Nephron progenitor cell (in vitro differentiated cells): ENCODE measurements around the gene FAM20A.
A peak's percentile ranks its signal among the peaks of the same experiment; 100 is the strongest.

Experiments used
- DNase-seq: peaks from one replicate; pipeline ENCODE4 v3.0.0; 2021
- H3K27ac Mint-ChIP-seq: 2 replicates; pipeline ENCODE4 v1.8.0; 2021; ENCODE audit warnings: mild to moderate bottlenecking, moderate library complexity, mixed read lengths
- H3K27me3 Mint-ChIP-seq: 2 replicates; pipeline ENCODE4 v1.8.0; 2021; ENCODE audit warnings: mild to moderate bottlenecking, low read depth, mixed read lengths; ENCODE audit not compliant: poor library complexity
- H3K36me3 Mint-ChIP-seq: 2 replicates; pipeline ENCODE4 v1.8.0; 2021; ENCODE audit warnings: low read depth, mixed read lengths
- H3K4me1 Mint-ChIP-seq: 2 replicates; pipeline ENCODE4 v1.8.0; 2021; ENCODE audit warnings: mixed read lengths
- H3K4me3 Mint-ChIP-seq: 2 replicates; pipeline ENCODE4 v1.8.0; 2021; ENCODE audit warnings: mild to moderate bottlenecking, moderate library complexity, mixed read lengths
- H3K9me3 Mint-ChIP-seq: 2 replicates; pipeline ENCODE4 v1.8.0; 2021; ENCODE audit warnings: mild to moderate bottlenecking, moderate library complexity, mixed read lengths
- TF ChIP-seq, protein P1 (sequence below): fragments of 200-600 bp; sonication (generic); IDR thresholded peaks from 2 replicates; pipeline ENCODE4 v1.5.0; 2021; ENCODE audit warnings: antibody characterized with exemption

The FAM20A gene

GRCh38 chr17:68540981-68541380 lies 60.2 kb downstream of the FAM20A start:
- no peak for DNase-seq
- Mint-ChIP-seq H3K36me3 (peaks cover 42% of the 10 kb centered on the region), H3K4me1 (no peaks in the 10 kb centered on the region), H3K9me3 (no peaks in the 10 kb centered on the region), H3K27me3 (no peaks in the 10 kb centered on the region), H3K27ac (no peak overlapping the region), H3K4me3 (no peak overlapping the region)
- TF ChIP-seq, protein P1, sequence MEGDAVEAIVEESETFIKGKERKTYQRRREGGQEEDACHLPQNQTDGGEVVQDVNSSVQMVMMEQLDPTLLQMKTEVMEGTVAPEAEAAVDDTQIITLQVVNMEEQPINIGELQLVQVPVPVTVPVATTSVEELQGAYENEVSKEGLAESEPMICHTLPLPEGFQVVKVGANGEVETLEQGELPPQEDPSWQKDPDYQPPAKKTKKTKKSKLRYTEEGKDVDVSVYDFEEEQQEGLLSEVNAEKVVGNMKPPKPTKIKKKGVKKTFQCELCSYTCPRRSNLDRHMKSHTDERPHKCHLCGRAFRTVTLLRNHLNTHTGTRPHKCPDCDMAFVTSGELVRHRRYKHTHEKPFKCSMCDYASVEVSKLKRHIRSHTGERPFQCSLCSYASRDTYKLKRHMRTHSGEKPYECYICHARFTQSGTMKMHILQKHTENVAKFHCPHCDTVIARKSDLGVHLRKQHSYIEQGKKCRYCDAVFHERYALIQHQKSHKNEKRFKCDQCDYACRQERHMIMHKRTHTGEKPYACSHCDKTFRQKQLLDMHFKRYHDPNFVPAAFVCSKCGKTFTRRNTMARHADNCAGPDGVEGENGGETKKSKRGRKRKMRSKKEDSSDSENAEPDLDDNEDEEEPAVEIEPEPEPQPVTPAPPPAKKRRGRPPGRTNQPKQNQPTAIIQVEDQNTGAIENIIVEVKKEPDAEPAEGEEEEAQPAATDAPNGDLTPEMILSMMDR: no peak

- no peak overlapping the region for H3K4me3 Mint-ChIP-seq
Observed at GRCh38 chr17:68539548-68540467, 61.4 kb downstream of the FAM20A start.

DNA sequence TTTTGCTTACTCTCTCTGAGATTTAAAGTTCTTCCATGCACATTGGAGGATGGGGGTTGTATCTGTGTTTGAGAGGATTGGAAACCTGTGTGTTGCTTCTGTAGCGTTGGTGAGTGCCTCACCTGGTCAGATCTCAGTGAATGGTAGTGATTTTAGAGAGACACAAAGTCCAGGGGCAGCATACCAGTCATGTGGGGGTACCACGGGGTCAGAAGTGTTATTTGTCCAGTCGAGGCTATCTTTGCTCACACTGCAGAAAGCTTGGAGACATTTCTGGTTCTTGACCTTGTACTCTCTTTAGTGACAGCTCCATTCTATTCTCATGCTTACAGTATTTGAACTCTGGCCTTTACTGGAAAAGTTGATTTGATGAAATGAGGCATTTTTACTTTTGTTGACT lies 65.2 kb downstream of the FAM20A start:
- peak overlapping the region; percentile 11 for H3K27ac Mint-ChIP-seq
- no peaks in the 10 kb centered on the region for H3K4me1 Mint-ChIP-seq
- H3K36me3 Mint-ChIP-seq: peaks cover 62% of the 10 kb centered on the region

More at GRCh38 chr17:68539548-68540467, 61.4 kb downstream of the FAM20A start:
- Mint-ChIP-seq H3K4me1 (no peaks in the 10 kb centered on the region), H3K9me3 (no peaks in the 10 kb centered on the region), H3K36me3 (peaks cover 54% of the 10 kb centered on the region), H3K27ac (peak overlapping the region; percentile 95), H3K27me3 (no peaks in the 10 kb centered on the region)
- no peak for DNase-seq
- TF ChIP-seq, protein P1: no peak

GRCh38 chr17:68534695-68535088 lies 66.5 kb downstream of the FAM20A start:
- Mint-ChIP-seq H3K27ac (peak overlapping the region; percentile 12), H3K4me1 (no peaks in the 10 kb centered on the region), H3K9me3 (no peaks in the 10 kb centered on the region), H3K36me3 (peaks cover 62% of the 10 kb centered on the region), H3K4me3 (no peak overlapping the region), H3K27me3 (no peaks in the 10 kb centered on the region)
- no peak for DNase-seq
- TF ChIP-seq, protein P1: no peak

More for the DNA sequence above, 65.2 kb downstream of the FAM20A start:
- TF ChIP-seq, protein P1: no peak
- DNase-seq: no peak
- H3K9me3 Mint-ChIP-seq: no peaks in the 10 kb centered on the region
- no peak overlapping the region for H3K4me3 Mint-ChIP-seq
- H3K27me3 Mint-ChIP-seq: no peaks in the 10 kb centered on the region

- Mint-ChIP-seq H3K9me3 (no peaks in the 10 kb centered on the region), H3K4me3 (no peak overlapping the region), H3K27ac (no peak overlapping the region), H3K27me3 (no peaks in the 10 kb centered on the region), H3K4me1 (no peaks in the 10 kb centered on the region), H3K36me3 (peaks cover 58% of the 10 kb centered on the region)
- no peak for DNase-seq
- TF ChIP-seq, protein P1: peak; percentile 14
Observed at GRCh38 chr17:68533887-68534694, 67.1 kb downstream of the FAM20A start.
